OCI-LY3 (cell line): ENCODE data around the gene CAPNS2.

ENCODE experiments used
- H2AFZ ChIP-seq: fragments of 200-600, 300-600 bp; shearing (Covaris generic); 2 replicates; pipeline ENCODE4 v1.6.0; 2014; ENCODE audit warnings: antibody characterized with exemption, low read depth, low read length
- H3K27ac ChIP-seq: fragments of 200-600, 300-600 bp; sonication (generic); 2 replicates; pipeline ENCODE4 v1.5.1; 2014; ENCODE audit warnings: mild to moderate bottlenecking, low read length, moderate library complexity, mixed read lengths
- H3K27me3 ChIP-seq: fragments of 200-600, 300-600 bp; sonication (generic); 2 replicates; pipeline ENCODE4 v1.6.1; 2014; ENCODE audit warnings: low read depth, low read length, mixed read lengths
- H3K36me3 ChIP-seq: fragments of 200-600, 300-600 bp; sonication (generic); replicated peaks from 2 replicates; pipeline ENCODE3; 2014; ENCODE audit warnings: low read depth, low read length, mixed read lengths
- H3K4me1 ChIP-seq: fragments of 300-600, 200-600 bp; sonication (generic); 2 replicates; pipeline ENCODE4 v1.6.1; 2014; ENCODE audit warnings: low read length, mixed read lengths
- H3K4me2 ChIP-seq: fragments of 200-600, 300-600 bp; sonication (generic); 2 replicates; pipeline ENCODE4 v1.6.1; 2014; ENCODE audit warnings: low read length, mixed read lengths
- H3K4me3 ChIP-seq: fragments of 300-600, 200-600 bp; sonication (generic); 2 replicates; pipeline ENCODE4 v1.5.1; 2014; ENCODE audit warnings: antibody characterized with exemption, mild to moderate bottlenecking, low read length, moderate library complexity
- H3K79me2 ChIP-seq: fragments of 300-600, 200-600 bp; shearing (Covaris generic); 2 replicates; pipeline ENCODE4 v1.6.1; 2014; ENCODE audit warnings: mild to moderate bottlenecking, low read length, mixed read lengths
- H3K9ac ChIP-seq: fragments of 300-600, 200-600 bp; shearing (Covaris generic); 2 replicates; pipeline ENCODE4 v1.6.0; 2014; ENCODE audit warnings: mild to moderate bottlenecking, low read length, moderate library complexity
- H3K9me3 ChIP-seq: fragments of 200-600, 300-600 bp; shearing (Covaris generic); 2 replicates; pipeline ENCODE4 v1.6.1; 2014; ENCODE audit warnings: low read length, mixed read lengths; ENCODE audit not compliant: insufficient read depth
- H4K20me1 ChIP-seq: fragments of 200-600, 300-600 bp; sonication (generic); 2 replicates; pipeline ENCODE4 v1.6.1; 2016; ENCODE audit warnings: low read length, mixed read lengths; ENCODE audit not compliant: insufficient read depth
- EZH2phosphoT487 ChIP-seq: fragments of 200-600 bp; shearing (Covaris generic); IDR thresholded peaks from 2 replicates; pipeline ENCODE4 v1.6.1; 2018; ENCODE audit warnings: antibody characterized with exemption, mixed run types, low read depth
- TF ChIP-seq, protein P1 (sequence below): fragments of 200-600, 300-600 bp; sonication (generic); IDR thresholded peaks from 2 replicates; pipeline ENCODE4 v1.5.1; 2014; ENCODE audit warnings: antibody characterized with exemption, low read length, low read depth

Gene CAPNS2

DNA sequence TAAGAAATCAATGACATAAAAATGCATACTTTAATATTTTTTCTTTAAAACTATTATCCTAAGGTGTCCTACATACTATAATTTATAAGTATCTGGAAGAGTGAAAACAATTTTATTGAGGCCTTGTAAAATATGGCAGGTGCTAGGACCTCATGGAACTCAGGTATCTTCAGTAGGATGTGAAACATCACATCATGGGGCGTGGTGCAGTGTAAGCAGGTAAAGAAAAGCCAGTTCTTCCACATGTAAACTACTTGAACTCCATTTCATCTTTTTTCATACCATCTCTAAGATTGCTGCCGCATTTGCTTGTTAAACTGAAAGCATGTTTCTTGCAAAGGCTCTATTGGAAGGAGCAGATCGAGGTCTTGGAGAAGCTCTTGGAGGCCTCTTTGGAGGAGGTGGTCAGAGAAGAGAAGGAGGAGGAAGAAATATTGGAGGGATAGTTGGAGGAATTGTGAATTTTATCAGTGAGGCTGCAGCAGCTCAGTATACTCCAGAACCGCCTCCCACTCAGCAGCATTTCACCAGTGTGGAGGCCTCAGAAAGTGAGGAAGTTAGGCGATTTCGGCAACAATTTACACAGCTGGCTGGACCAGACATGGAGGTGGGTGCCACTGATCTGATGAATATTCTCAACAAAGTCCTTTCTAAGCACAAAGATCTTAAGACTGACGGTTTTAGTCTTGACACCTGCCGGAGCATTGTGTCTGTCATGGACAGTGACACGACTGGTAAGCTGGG is at the start of gene CAPNS2:
CAPNS2 (plus strand) TSS at position 253 of the 744 bp plus-strand sequence; CDS start at position 326, 73 bp downstream.
- Histone ChIP-seq H2AFZ (no peak within 1 kb of the TSS), H4K20me1 (no peaks in the 10 kb centered on the region), H3K9me3 (no peaks in the 10 kb centered on the region), H3K27me3 (no peaks in the 10 kb centered on the region), H3K79me2 (no peaks in the 10 kb centered on the region), H3K4me2 (no peak within 1 kb of the TSS), H3K4me1 (no peaks in the 10 kb centered on the region), H3K36me3 (no peaks in the 10 kb centered on the region), H3K27ac (no peak within 1 kb of the TSS), H3K4me3 (no peak within 1 kb of the TSS), H3K9ac (no peak within 1 kb of the TSS)
- no peak for TF ChIP-seq EZH2phosphoT487
- TF ChIP-seq, protein P1, sequence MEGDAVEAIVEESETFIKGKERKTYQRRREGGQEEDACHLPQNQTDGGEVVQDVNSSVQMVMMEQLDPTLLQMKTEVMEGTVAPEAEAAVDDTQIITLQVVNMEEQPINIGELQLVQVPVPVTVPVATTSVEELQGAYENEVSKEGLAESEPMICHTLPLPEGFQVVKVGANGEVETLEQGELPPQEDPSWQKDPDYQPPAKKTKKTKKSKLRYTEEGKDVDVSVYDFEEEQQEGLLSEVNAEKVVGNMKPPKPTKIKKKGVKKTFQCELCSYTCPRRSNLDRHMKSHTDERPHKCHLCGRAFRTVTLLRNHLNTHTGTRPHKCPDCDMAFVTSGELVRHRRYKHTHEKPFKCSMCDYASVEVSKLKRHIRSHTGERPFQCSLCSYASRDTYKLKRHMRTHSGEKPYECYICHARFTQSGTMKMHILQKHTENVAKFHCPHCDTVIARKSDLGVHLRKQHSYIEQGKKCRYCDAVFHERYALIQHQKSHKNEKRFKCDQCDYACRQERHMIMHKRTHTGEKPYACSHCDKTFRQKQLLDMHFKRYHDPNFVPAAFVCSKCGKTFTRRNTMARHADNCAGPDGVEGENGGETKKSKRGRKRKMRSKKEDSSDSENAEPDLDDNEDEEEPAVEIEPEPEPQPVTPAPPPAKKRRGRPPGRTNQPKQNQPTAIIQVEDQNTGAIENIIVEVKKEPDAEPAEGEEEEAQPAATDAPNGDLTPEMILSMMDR: no peak

DNA sequence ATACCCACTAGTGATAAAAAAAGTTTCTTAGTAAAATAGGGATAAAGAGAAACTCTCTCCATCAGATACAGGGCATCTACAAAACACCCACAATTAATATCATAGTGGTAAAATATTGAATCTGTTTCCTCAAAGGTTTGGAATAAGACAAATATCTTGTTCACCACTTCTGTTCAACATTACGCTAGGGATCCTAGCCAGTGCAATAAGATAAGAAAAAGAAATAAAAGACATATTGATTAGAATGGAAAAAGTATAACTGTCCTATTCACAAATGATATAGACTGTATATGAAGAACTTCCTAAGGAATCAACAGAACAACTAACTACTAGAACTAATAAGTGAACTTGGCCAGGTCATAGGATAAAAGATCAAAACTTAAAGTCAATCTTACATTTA is 44.7 kb upstream of the CAPNS2 start:
- Histone ChIP-seq H3K4me3 (no peak overlapping the region), H3K4me1 (no peaks in the 10 kb centered on the region), H3K36me3 (no peaks in the 10 kb centered on the region), H2AFZ (no peak overlapping the region), H3K27ac (no peak overlapping the region), H4K20me1 (no peaks in the 10 kb centered on the region), H3K9me3 (no peaks in the 10 kb centered on the region; the same call in 1 of the 2 replicates), H3K4me2 (no peak overlapping the region), H3K79me2 (no peaks in the 10 kb centered on the region), H3K27me3 (no peaks in the 10 kb centered on the region), H3K9ac (no peak overlapping the region)
- TF ChIP-seq EZH2phosphoT487: no peak
- TF ChIP-seq, protein P1: no peak

DNA sequence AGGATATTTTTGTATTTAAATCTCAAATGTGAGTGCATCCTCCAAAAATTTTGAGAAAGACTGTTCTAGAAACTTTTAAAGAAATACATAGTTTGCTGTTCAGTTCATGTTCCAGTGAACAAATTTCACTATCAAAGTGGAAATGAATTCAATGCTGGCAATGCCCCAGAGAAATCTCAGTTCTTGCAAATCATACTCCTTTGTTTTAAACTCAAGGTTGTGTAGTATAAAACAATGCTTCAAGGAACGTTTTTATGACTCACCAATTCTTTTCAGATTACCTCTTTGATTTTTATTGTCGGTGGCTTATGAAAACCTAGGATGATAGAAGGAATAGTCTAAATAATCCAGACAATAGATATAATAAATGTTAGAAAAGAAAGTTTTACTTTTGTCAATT is 40.0 kb upstream of the CAPNS2 start:
- no peak overlapping the region for H2AFZ ChIP-seq
- no peak overlapping the region for H3K27ac ChIP-seq
- H3K36me3 ChIP-seq: no peaks in the 10 kb centered on the region
- H3K9ac ChIP-seq: no peak overlapping the region
- no peak overlapping the region for H3K4me3 ChIP-seq
- no peak for TF ChIP-seq EZH2phosphoT487
- no peak overlapping the region for H3K4me2 ChIP-seq
- H3K4me1 ChIP-seq: no peaks in the 10 kb centered on the region
- H4K20me1 ChIP-seq: no peaks in the 10 kb centered on the region
- H3K9me3 ChIP-seq: no peaks in the 10 kb centered on the region; the same call in 1 of the 2 replicates
- H3K79me2 ChIP-seq: no peaks in the 10 kb centered on the region
- 0 out of 2 replicates have a peak, but pooled peaks cover 4% of the 10 kb centered on the region for H3K27me3 ChIP-seq

DNA sequence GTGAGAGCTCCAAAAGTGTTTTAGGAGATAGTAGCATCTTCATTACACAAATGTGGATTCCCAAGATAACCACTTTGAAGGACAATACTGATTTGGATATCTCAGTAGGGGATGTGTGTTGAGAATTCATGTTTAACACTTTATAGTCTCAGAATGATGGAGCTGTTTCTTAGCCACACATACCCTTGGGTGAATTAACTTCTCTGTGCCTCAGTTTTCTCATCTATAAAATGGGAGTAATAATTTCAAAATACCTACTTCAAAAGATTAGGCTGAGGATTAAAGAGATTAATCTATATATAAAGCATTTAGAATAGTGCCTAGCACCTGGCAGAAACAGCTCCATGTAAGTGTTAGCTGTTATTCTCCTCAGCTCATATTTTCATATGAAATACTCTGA is 38.6 kb upstream of the CAPNS2 start:
- no peak overlapping the region for H3K4me3 ChIP-seq
- no peak for TF ChIP-seq EZH2phosphoT487
- TF ChIP-seq, protein P1: no peak
- H3K27ac ChIP-seq: no peak overlapping the region
- no peaks in the 10 kb centered on the region for H4K20me1 ChIP-seq
- H3K4me1 ChIP-seq: no peaks in the 10 kb centered on the region
- no peaks in the 10 kb centered on the region for H3K79me2 ChIP-seq
- no peaks in the 10 kb centered on the region for H3K9me3 ChIP-seq
- 0 out of 2 replicates have a peak, but pooled peaks cover 4% of the 10 kb centered on the region for H3K27me3 ChIP-seq
- H2AFZ ChIP-seq: no peak overlapping the region
- no peak overlapping the region for H3K4me2 ChIP-seq
- H3K36me3 ChIP-seq: no peaks in the 10 kb centered on the region
- no peak overlapping the region for H3K9ac ChIP-seq
